ENCODE results near the gene CYP2J2.

DNA sequence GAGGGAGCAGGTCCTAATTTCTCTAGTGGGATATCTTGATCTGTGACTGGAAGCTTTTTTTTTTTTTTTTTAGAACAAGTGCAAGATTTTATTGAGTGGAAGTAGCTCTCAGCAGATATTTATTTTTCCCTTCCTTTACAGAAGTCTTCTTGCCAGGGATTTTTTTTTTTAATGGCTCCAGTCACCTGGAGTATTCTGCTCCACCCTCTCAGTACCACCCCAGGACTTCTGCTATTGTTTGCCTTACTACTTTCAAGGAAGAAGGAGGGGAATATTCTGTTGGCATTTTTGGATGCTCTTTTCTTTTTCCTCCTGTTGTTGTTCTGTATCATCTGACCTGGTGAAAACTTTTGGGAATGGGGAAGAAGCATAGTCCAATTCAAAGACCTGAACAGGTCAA lies 23.1 kb upstream of the CYP2J2 start:
- TF ChIP-seq, protein P1, sequence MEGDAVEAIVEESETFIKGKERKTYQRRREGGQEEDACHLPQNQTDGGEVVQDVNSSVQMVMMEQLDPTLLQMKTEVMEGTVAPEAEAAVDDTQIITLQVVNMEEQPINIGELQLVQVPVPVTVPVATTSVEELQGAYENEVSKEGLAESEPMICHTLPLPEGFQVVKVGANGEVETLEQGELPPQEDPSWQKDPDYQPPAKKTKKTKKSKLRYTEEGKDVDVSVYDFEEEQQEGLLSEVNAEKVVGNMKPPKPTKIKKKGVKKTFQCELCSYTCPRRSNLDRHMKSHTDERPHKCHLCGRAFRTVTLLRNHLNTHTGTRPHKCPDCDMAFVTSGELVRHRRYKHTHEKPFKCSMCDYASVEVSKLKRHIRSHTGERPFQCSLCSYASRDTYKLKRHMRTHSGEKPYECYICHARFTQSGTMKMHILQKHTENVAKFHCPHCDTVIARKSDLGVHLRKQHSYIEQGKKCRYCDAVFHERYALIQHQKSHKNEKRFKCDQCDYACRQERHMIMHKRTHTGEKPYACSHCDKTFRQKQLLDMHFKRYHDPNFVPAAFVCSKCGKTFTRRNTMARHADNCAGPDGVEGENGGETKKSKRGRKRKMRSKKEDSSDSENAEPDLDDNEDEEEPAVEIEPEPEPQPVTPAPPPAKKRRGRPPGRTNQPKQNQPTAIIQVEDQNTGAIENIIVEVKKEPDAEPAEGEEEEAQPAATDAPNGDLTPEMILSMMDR (IDR thresholded peaks at IDR 0.05): no peak
- TF ChIP-seq POLR2A (IDR thresholded peaks at IDR 0.05): no peak

Measured in body of pancreas (tissue), 4 donors.